Gastroesophageal sphincter (tissue), 2 donors: Measurements from ENCODE around the gene DMRT1.

Source experiments
- EP300 ChIP-seq: sonication (generic); formaldehyde crosslinking; IDR thresholded peaks from one replicate; pipeline ENCODE4 v1.6.1; 2017; ENCODE audit warnings: antibody characterized with exemption, mild to moderate bottlenecking
- POLR2AphosphoS5 ChIP-seq: sonication (generic); formaldehyde crosslinking; IDR thresholded peaks from one replicate; pipeline ENCODE4 v1.6.1; 2017; ENCODE audit warnings: antibody characterized with exemption

DNA sequence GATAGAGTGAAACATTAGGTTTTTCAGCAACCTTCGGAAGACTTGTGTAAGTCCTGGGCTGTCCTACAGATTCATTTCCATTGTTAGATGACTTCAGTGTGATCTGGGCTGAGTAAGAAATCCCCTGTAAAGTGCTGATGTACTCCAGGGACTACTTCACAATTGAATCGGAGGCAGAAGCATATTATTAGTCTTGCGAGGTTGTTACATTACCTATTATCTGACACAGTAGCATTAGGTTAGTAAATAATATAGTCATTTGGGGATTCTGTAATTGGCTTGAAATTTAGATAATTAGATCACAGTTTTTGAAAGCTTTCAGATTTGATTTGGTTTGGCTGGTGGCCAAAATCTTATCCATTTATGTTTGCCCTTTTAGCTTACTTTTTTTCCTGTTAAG lies 62.4 kb downstream of the DMRT1 start:
- TF ChIP-seq POLR2AphosphoS5 (no peak), EP300 (no peak)
